NCI-H460 (cell line): ENCODE measurements around the gene TSPY10. TPM values are rescaled to one million over a fixed set of nuclear protein-coding genes. Genes with fewer than 3 reads are reported as not detected.
"Not testable (repeated sequence)": the region's sequence is repeated elsewhere in the genome, so short reads cannot be mapped to it uniquely, and the experiment has no call there.

Experiments used
- DNase-seq: peaks from one replicate; pipeline ENCODE4 v3.0.0-alpha.2; 2016; ENCODE audit warnings: low read depth; ENCODE audit errors: extremely low read depth
- polyA plus RNA-seq: library from polyadenylated mRNA; depleted of rRNA; stranded (reverse); fragments of >200 nt; gene quantifications from 2 replicates; pipeline ENCODE4 v1.2.3, GENCODE V29; 2014; cell fraction: nucleus; rRNA removed
- total RNA-seq: library from RNA; depleted of rRNA; stranded (reverse); fragments of >200 nt; shearing (Covaris generic); gene quantifications from 2 replicates; pipeline ENCODE4 v1.2.3, GENCODE V29; 2014; rRNA removed

Gene TSPY10, protein sequence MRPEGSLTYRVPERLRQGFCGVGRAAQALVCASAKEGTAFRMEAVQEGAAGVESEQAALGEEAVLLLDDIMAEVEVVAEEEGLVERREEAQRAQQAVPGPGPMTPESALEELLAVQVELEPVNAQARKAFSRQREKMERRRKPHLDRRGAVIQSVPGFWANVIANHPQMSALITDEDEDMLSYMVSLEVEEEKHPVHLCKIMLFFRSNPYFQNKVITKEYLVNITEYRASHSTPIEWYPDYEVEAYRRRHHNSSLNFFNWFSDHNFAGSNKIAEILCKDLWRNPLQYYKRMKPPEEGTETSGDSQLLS
- total RNA-seq, result not detected in 2 replicates
- polyA plus RNA-seq, result not detected in 2 replicates

DNA sequence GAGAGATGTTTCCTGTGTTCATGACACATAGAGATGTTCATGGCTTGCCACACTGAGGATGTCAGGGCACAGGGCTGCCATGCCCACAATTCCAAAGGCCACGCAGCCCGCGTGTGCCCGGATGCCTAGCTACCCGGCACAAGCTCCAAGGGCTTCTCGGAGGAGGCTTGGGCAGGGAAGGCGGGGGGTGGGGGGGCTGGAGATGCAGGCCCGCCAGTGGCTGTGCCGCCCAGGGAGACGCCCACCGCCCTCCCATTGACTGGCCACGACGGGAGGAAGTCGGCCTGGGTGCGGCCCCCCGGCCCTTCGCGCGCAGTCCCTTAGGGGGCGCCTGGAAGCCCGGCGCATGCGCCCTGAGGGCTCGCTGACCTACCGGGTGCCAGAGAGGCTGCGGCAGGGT is at the start of gene TSPY10:
Gene TSPY10, plus strand, starts transcription at position 301 of the 400 bp plus-strand sequence. Its CDS starts 46 bp downstream, at position 347.
- not testable (repeated sequence) for DNase-seq

DNA sequence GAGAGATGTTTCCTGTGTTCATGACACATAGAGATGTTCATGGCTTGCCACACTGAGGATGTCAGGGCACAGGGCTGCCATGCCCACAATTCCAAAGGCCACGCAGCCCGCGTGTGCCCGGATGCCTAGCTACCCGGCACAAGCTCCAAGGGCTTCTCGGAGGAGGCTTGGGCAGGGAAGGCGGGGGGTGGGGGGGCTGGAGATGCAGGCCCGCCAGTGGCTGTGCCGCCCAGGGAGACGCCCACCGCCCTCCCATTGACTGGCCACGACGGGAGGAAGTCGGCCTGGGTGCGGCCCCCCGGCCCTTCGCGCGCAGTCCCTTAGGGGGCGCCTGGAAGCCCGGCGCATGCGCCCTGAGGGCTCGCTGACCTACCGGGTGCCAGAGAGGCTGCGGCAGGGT is 40.7 kb upstream of the TSPY10 start, which contains the start of gene TSPY9:
Gene TSPY9, plus strand, starts transcription at position 301 of the 400 bp plus-strand sequence. Its CDS starts 46 bp downstream, at position 347.
- DNase-seq, result not testable (repeated sequence)

DNA sequence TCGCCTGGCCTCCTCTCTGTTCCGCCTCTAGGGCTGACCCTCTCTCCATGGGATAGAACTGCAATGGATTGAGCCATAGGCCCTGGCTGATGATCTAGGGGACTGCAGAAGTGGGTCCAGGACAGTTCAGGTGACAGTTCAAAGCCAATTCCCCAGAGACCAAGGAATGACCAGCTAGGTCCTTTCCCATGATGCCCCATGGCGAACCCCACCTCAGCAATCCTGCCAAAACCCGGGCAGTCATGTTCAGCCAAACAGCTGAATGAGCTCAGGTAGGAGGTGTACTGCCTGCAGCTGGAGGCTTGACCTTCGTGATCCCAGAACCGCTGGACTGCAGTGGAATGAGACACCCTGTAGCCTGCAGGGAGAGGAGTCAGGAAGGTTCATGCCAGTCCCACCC is 23.3 kb upstream of the TSPY10 start:
- DNase-seq, result not testable (repeated sequence)

DNA sequence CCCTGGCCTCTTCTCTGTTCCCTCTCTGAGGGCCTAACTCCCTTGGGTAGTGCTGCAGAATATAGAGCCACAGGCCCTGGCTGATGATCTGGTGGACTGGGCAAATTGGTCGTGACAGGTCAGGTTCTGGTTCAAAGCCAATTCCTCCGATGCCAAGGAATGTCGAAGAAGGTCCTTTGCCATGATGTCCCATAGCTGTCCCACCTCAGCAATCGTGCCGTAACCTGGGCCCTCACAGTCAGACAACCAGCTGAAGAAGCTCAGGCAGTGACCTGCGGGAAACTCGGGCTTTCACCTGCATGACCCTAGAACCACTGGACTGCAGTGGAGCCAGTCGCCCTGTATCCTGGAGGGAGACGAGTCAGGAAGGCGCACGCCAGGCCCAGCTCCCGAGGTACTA is 11.4 kb upstream of the TSPY10 start:
- DNase-seq, result not testable (repeated sequence)

Other genes with a start within 250 kb of the TSPY10 start
- gene TSPY4, start 190.4 kb upstream of the TSPY10 start, total RNA-seq, result not detected in 2 replicates
- gene TSPY8, start 170.1 kb upstream of the TSPY10 start, total RNA-seq, result not detected in 2 replicates
- not detected in 2 replicates for gene TSPY3, start 129.5 kb upstream of the TSPY10 start, total RNA-seq
- gene TSPY1, start 60.9 kb upstream of the TSPY10 start, total RNA-seq, result not detected in 2 replicates
- not detected in 2 replicates for gene TSPY9, start 40.6 kb upstream of the TSPY10 start, total RNA-seq